ENCODE results near the gene FIGN. TPM values are rescaled to one million over a fixed set of nuclear protein-coding genes. Genes with fewer than 3 reads are reported as not detected.

FIGN gene
- total and polyA plus RNA-seq, 10 of the 15 experiments (the other 5 are each of a cell fraction or from before 2014, with no cell fraction given), result under 0.01 to 0.01 TPM; not detected in 8

DNA sequence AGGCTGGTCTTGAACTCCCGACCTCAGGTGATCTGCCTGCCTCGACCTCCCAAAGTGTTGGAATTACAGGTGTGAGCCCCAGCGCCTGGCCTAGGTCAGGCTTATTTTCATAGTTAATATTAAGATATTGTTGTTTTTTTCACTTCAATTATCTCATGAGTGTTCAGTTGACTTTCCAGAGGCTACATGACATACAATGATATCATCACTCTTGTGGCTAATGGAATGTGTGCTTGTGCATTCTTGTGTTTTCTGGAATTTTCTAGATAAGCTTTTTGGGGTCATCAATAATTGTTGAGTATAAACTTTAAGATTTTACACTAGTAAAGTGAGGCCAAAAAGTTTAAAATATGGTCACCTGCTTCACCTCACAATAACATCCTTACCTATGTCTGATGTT, 180.9 kb downstream of the FIGN start:
- Histone ChIP-seq H2AFZ (ENCODE audit: control insufficient read depth, low read depth, low read length) (no peak overlapping the region), H3K9ac (ENCODE audit: control insufficient read depth, insufficient read depth, low read length) (no peak overlapping the region), H3K9me3 (replicated peaks; ENCODE audit: control insufficient read depth, insufficient read depth, low read length) (no peaks in the 10 kb centered on the region), H3K27ac (ENCODE audit: control insufficient read depth, insufficient read depth) (no peak overlapping the region), H4K20me1 (ENCODE audit: control insufficient read depth, insufficient read depth) (no peaks in the 10 kb centered on the region), H3K27me3 (replicated peaks in 1 of 2; ENCODE audit: control insufficient read depth in 2 of 2, insufficient read depth in 2 of 2, low read length in 1 of 2) (no peaks in the 10 kb centered on the region), H3K4me3 (no peak overlapping the region), H3K36me3 (ENCODE audit: control insufficient read depth in 2 of 2, insufficient read depth in 2 of 2, low read length in 1 of 2) (no peaks in the 10 kb centered on the region), H3K4me1 (ENCODE audit: control insufficient read depth, insufficient read depth, low read length) (no peaks in the 10 kb centered on the region), H3K4me2 (ENCODE audit: control insufficient read depth, insufficient read depth) (no peak overlapping the region), H3K79me2 (ENCODE audit: control insufficient read depth, insufficient read depth, low read length) (no peaks in the 10 kb centered on the region)
- CTCF ChIA-PET, result interaction anchor here (1.0 kb wide), 1 partner anchor 209 kb away, joined by 3 read pairs; no protein-coding TSS in a partner anchor
- no peak for FAIRE-seq
- TF ChIP-seq CHD2 (IDR thresholded peaks at IDR 0.05; ENCODE audit: borderline replicate concordance, low read depth, low read length), result no peak
- TF ChIP-seq, protein P1, sequence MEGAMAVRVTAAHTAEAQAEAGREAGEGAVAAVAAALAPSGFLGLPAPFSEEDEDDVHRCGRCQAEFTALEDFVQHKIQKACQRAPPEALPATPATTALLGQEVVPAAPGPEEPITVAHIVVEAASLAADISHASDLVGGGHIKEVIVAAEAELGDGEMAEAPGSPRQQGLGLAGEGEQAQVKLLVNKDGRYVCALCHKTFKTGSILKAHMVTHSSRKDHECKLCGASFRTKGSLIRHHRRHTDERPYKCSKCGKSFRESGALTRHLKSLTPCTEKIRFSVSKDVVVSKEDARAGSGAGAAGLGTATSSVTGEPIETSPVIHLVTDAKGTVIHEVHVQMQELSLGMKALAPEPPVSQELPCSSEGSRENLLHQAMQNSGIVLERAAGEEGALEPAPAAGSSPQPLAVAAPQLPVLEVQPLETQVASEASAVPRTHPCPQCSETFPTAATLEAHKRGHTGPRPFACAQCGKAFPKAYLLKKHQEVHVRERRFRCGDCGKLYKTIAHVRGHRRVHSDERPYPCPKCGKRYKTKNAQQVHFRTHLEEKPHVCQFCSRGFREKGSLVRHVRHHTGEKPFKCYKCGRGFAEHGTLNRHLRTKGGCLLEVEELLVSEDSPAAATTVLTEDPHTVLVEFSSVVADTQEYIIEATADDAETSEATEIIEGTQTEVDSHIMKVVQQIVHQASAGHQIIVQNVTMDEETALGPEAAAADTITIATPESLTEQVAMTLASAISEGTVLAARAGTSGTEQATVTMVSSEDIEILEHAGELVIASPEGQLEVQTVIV (IDR thresholded peaks at IDR 0.05; ENCODE audit: borderline replicate concordance, partially characterized antibody), result no peak
- no peak for TF ChIP-seq TARDBP (IDR thresholded peaks at IDR 0.05; ENCODE audit: borderline replicate concordance)
- no peak for TF ChIP-seq SIX5 (IDR thresholded peaks at IDR 0.05; ENCODE audit: low read depth, low read length, severe bottlenecking)
- TF ChIP-seq ZNF207 (IDR thresholded peaks at IDR 0.05; ENCODE audit: borderline replicate concordance), result no peak
- no peak for TF ChIP-seq NR2C1 (IDR thresholded peaks at IDR 0.05)
- TF ChIP-seq ZNF622 (IDR thresholded peaks at IDR 0.05), result no peak
- no peak for TF ChIP-seq MTA3 (IDR thresholded peaks at IDR 0.05; ENCODE audit: borderline replicate concordance, low read length)
- no peak for TF ChIP-seq EZH2 (IDR thresholded peaks at IDR 0.05; ENCODE audit: borderline replicate concordance, control insufficient read depth, low read depth, low read length)
- TF ChIP-seq NR2C2 (IDR thresholded peaks at IDR 0.05; ENCODE audit: borderline replicate concordance, control insufficient read depth, insufficient read length, low read depth), result no peak
- TF ChIP-seq, protein P2, sequence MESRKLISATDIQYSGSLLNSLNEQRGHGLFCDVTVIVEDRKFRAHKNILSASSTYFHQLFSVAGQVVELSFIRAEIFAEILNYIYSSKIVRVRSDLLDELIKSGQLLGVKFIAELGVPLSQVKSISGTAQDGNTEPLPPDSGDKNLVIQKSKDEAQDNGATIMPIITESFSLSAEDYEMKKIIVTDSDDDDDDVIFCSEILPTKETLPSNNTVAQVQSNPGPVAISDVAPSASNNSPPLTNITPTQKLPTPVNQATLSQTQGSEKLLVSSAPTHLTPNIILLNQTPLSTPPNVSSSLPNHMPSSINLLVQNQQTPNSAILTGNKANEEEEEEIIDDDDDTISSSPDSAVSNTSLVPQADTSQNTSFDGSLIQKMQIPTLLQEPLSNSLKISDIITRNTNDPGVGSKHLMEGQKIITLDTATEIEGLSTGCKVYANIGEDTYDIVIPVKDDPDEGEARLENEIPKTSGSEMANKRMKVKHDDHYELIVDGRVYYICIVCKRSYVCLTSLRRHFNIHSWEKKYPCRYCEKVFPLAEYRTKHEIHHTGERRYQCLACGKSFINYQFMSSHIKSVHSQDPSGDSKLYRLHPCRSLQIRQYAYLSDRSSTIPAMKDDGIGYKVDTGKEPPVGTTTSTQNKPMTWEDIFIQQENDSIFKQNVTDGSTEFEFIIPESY (IDR thresholded peaks at IDR 0.05), result no peak
- no peak for TF ChIP-seq NRF1 (conservative IDR thresholded peaks at IDR 0.05; ENCODE audit: low read depth, low read length)
- TF ChIP-seq KDM1A (IDR thresholded peaks at IDR 0.05; ENCODE audit: borderline replicate concordance), result no peak
- no peak for TF ChIP-seq GABPA (IDR thresholded peaks at IDR 0.05; ENCODE audit: low read depth)
- TF ChIP-seq PAX5 (IDR thresholded peaks at IDR 0.05; ENCODE audit: borderline replicate concordance, low read depth, low read length), result no peak
- no peak for TF ChIP-seq MYC (IDR thresholded peaks at IDR 0.05; ENCODE audit: insufficient read depth, insufficient read length, insufficient replicate concordance, low read length, severe bottlenecking)
- TF ChIP-seq WRNIP1 (IDR thresholded peaks at IDR 0.05; ENCODE audit: borderline replicate concordance, low read depth, low read length), result no peak
- TF ChIP-seq, protein P3, sequence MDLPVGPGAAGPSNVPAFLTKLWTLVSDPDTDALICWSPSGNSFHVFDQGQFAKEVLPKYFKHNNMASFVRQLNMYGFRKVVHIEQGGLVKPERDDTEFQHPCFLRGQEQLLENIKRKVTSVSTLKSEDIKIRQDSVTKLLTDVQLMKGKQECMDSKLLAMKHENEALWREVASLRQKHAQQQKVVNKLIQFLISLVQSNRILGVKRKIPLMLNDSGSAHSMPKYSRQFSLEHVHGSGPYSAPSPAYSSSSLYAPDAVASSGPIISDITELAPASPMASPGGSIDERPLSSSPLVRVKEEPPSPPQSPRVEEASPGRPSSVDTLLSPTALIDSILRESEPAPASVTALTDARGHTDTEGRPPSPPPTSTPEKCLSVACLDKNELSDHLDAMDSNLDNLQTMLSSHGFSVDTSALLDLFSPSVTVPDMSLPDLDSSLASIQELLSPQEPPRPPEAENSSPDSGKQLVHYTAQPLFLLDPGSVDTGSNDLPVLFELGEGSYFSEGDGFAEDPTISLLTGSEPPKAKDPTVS (IDR thresholded peaks at IDR 0.05; ENCODE audit: low read depth, low read length), result no peak
- no peak for TF ChIP-seq RAD51 (IDR thresholded peaks at IDR 0.05)
- TF ChIP-seq ZBED1 (IDR thresholded peaks at IDR 0.05; ENCODE audit: borderline replicate concordance), result no peak
- SMC1A ChIA-PET (ENCODE audit: uncharacterized antibody, unreplicated experiment), result no interaction called here
- WGBS (ENCODE audit: insufficient coverage, insufficient replicate concordance, low lambda C conversion rate, missing lambda C conversion rate), result 2% methylated on average over 3 of the region's 3 CpGs
- POLR2A ChIA-PET, result no interaction called here
- RAD21 ChIA-PET (ENCODE audit: unreplicated experiment), result no interaction called here
- BruUV-seq (replicated peaks), result no TSS peak
- intact Hi-C loops (cut with micrococcal nuclease; ENCODE audit: unreplicated experiment) (no loop called here), in situ Hi-C loops (cut with MboI) (no loop called here)
- ATAC-seq, result no peak
- DNase-seq (ENCODE audit: low read depth, low spot score), result no peak
